Sigmoid colon (tissue), 7 donors: ENCODE measurements around the gene FSTL5. TPM values are rescaled to one million over a fixed set of nuclear protein-coding genes. Genes with fewer than 3 reads are reported as not detected.

Experiments
- DNase-seq: peaks from one replicate; pipeline ENCODE4 v3.0.0-alpha.2; 2019
- H3K27ac ChIP-seq, 4 donors: fragments of 200-600 bp; sonication (generic); one replicate each; pipeline ENCODE4 v1.5.1; 2016 to 2019; ENCODE audit warnings: mild to moderate bottlenecking in 1 of 4
- H3K27me3 ChIP-seq, 3 donors: fragments of 200-600 bp; sonication (generic); one replicate each; pipeline ENCODE4 v1.5.1; 2019; ENCODE audit warnings: mild to moderate bottlenecking in 1 of 3
- H3K36me3 ChIP-seq, 4 donors: fragments of 200-600 bp; sonication (generic); one replicate each; pipeline ENCODE4 v1.5.1; 2016 to 2019
- H3K4me1 ChIP-seq, 4 donors: fragments of 200-600 bp; sonication (generic); one replicate each; pipeline ENCODE4 v1.5.1; 2017 to 2019
- H3K4me3 ChIP-seq, 4 donors: fragments of 200-600 bp; sonication (generic); one replicate each; pipeline ENCODE4 v1.5.1; 2017 to 2019; ENCODE audit warnings: mild to moderate bottlenecking in 2 of 4, moderate library complexity in 1 of 4
- H3K9me3 ChIP-seq, 4 donors: fragments of 200-600 bp in 3 of 4; sonication (generic) in 3 of 4; one replicate each; pipeline versions ENCODE4 v1.5.1 to v1.6.1; 2013 to 2019
- CTCF ChIP-seq, 4 experiments: fragments of 450-650 bp in 3 of 4; fragments of 200-600 bp in 1 of 4; IDR thresholded peaks; one replicate each; pipeline ENCODE4 v1.5.1; 2016 to 2019; ENCODE audit warnings: antibody characterized with exemption in 4 of 4, mild to moderate bottlenecking in 3 of 4, moderate library complexity in 2 of 4
- EP300 ChIP-seq, 4 donors: sonication (generic); formaldehyde crosslinking; IDR thresholded peaks; one replicate each; pipeline ENCODE4 v1.6.1; 2017; ENCODE audit warnings: antibody characterized with exemption in 4 of 4
- POLR2A ChIP-seq, 2 donors: fragments of 450-650 bp; IDR thresholded peaks; one replicate each; pipeline ENCODE4 v1.6.1; 2016; ENCODE audit warnings: antibody characterized with exemption in 2 of 2, mild to moderate bottlenecking in 2 of 2, moderate library complexity in 2 of 2
- POLR2AphosphoS5 ChIP-seq, 4 donors: sonication (generic); formaldehyde crosslinking; IDR thresholded peaks; one replicate each; pipeline ENCODE4 v1.6.1; 2017; ENCODE audit warnings: antibody characterized with exemption in 4 of 4
- WGBS, 2 donors: extraction: QIAGEN DNeasy Blood & Tissue Kit; methylation state at CpG; one replicate each; pipeline ENCODE4 v1.1.7; 2013; 5-methylcytosine and 5-hydroxymethylcytosine counted together
- intact Hi-C: fragments of 100-400 bp; cut with DNase I; formaldehyde crosslinking; loops from one replicate; pipeline ENCODE4 v1.15.1; 2023
- polyA plus RNA-seq, 3 donors: library from polyadenylated mRNA; stranded (reverse); fragments of 200-250 nt; gene quantifications; one replicate each; pipeline ENCODE4 v1.2.3, GENCODE V29; 2013
- total RNA-seq, 4 donors: library from RNA; depleted of rRNA; stranded (reverse); fragments of >200 nt; gene quantifications; one replicate each; pipeline ENCODE4 v1.1.0, GENCODE V29; 2016
- donor health status: healthy with polysubstance abuse.
- donor health status: Bipolar disorder and iron deficiency.
- donor health status: healthy.

Gene FSTL5
- total and polyA plus RNA-seq, 7 donors: 0.42 to 1.8 (median 0.82) TPM; not detected in 2

GRCh38 chr4:161555689-161556660 lies 607.8 kb downstream of the FSTL5 start:
- intact Hi-C loops: no loop called here
- Histone ChIP-seq H3K27ac (no peak overlapping the region), H3K4me3 (no peak overlapping the region), H3K4me1 (peaks cover 0 to 9% (median 0%) of the 10 kb centered on the region in 4 donors), H3K9me3 (no peaks in the 10 kb centered on the region), H3K36me3 (no peaks in the 10 kb centered on the region), H3K27me3 (no peaks in the 10 kb centered on the region)
- WGBS, 2 donors: 47 to 70% methylated on average over 5 of the region's 5 CpGs
- TF ChIP-seq CTCF (IDR thresholded peaks at IDR 0.05) (no peak), EP300 (IDR thresholded peaks at IDR 0.05) (no peak), POLR2AphosphoS5 (IDR thresholded peaks at IDR 0.05) (no peak), POLR2A (IDR thresholded peaks at IDR 0.05) (no peak)
- no peak for DNase-seq

- TF ChIP-seq EP300 (IDR thresholded peaks at IDR 0.05) (no peak), POLR2A (IDR thresholded peaks at IDR 0.05) (no peak), CTCF (IDR thresholded peaks at IDR 0.05) (no peak), POLR2AphosphoS5 (IDR thresholded peaks at IDR 0.05) (no peak)
- peak overlapping the region in 1 of 4 donors; percentile 18 for H3K27ac ChIP-seq
- H3K4me1 ChIP-seq: peaks cover 0 to 9% (median 0%) of the 10 kb centered on the region in 4 donors
- no peaks in the 10 kb centered on the region for H3K27me3 ChIP-seq
- WGBS, 2 donors: 37 to 55% methylated on average over 5 of the region's 5 CpGs
- no peaks in the 10 kb centered on the region for H3K9me3 ChIP-seq
- DNase-seq: no peak
- no peaks in the 10 kb centered on the region for H3K36me3 ChIP-seq
- intact Hi-C loops: no loop called here
- H3K4me3 ChIP-seq: no peak overlapping the region
These were observed 609.3 kb downstream of the FSTL5 start for GRCh38 chr4:161554372-161554990.

GRCh38 chr4:161546902-161547301 lies 616.9 kb downstream of the FSTL5 start:
- Histone ChIP-seq H3K9me3 (no peaks in the 10 kb centered on the region), H3K4me1 (no peaks in the 10 kb centered on the region), H3K4me3 (no peak overlapping the region), H3K27ac (no peak overlapping the region), H3K36me3 (no peaks in the 10 kb centered on the region), H3K27me3 (no peaks in the 10 kb centered on the region)
- TF ChIP-seq POLR2A (IDR thresholded peaks at IDR 0.05) (no peak), CTCF (IDR thresholded peaks at IDR 0.05) (no peak), EP300 (IDR thresholded peaks at IDR 0.05) (no peak)
- intact Hi-C loops: no loop called here
- no peak for DNase-seq
- 55 to 86% methylated on average over 5 of the region's 5 CpGs for WGBS, 2 donors

GRCh38 chr4:161540265-161540664 lies 623.5 kb downstream of the FSTL5 start:
- no peaks in the 10 kb centered on the region for H3K36me3 ChIP-seq
- H3K27me3 ChIP-seq: no peaks in the 10 kb centered on the region
- no peak for DNase-seq
- H3K9me3 ChIP-seq: no peaks in the 10 kb centered on the region
- intact Hi-C loops: no loop called here
- H3K4me3 ChIP-seq: no peak overlapping the region
- H3K27ac ChIP-seq: no peak overlapping the region
- no peaks in the 10 kb centered on the region for H3K4me1 ChIP-seq
- WGBS, 2 donors: 75 to 86% methylated on average over 1 of the region's 1 CpG
- TF ChIP-seq CTCF (IDR thresholded peaks at IDR 0.05) (no peak), POLR2A (IDR thresholded peaks at IDR 0.05) (no peak), EP300 (IDR thresholded peaks at IDR 0.05) (no peak), POLR2AphosphoS5 (IDR thresholded peaks at IDR 0.05) (no peak)
